ENCODE data around the gene AEBP2.

DNA sequence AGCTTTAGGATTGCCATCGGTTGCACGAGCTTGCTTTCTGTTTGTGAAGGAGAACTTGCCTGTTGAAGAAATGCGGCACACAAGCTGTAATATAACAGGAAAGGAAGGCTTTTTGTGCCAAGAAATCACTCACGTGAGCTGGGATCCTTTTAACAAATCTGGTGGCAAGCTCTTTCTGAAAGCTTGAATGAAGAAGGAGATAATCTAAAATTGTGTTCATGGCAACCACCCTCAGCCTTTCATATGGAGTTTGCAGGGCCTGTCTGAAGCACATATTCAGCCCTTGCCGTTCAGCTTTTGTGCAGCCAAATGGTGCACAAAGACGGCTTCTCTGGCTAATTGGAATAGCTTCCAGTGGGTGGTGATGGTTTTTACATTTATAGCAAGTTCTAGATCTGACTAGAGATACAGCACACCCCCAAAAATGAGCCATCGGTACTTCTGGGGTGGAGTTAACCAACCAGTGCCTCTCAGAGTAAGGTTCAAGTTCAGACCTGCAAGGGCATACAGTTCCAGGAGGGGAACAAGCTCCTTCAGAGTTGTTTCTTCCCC lies 107.4 kb downstream of the AEBP2 start:
- TF ChIP-seq EZH2 (IDR thresholded peaks at IDR 0.05; ENCODE audit: low read length) = no peak
- TF ChIP-seq, protein P1, sequence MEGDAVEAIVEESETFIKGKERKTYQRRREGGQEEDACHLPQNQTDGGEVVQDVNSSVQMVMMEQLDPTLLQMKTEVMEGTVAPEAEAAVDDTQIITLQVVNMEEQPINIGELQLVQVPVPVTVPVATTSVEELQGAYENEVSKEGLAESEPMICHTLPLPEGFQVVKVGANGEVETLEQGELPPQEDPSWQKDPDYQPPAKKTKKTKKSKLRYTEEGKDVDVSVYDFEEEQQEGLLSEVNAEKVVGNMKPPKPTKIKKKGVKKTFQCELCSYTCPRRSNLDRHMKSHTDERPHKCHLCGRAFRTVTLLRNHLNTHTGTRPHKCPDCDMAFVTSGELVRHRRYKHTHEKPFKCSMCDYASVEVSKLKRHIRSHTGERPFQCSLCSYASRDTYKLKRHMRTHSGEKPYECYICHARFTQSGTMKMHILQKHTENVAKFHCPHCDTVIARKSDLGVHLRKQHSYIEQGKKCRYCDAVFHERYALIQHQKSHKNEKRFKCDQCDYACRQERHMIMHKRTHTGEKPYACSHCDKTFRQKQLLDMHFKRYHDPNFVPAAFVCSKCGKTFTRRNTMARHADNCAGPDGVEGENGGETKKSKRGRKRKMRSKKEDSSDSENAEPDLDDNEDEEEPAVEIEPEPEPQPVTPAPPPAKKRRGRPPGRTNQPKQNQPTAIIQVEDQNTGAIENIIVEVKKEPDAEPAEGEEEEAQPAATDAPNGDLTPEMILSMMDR (optimal IDR thresholded peaks at IDR 0.05 in 1 of 3, IDR thresholded peaks at IDR 0.05 in 1 of 3, conservative IDR thresholded peaks at IDR 0.05 in 1 of 3; ENCODE audit: extremely low read depth in 1 of 3, insufficient read depth in 2 of 3, low read length in 3 of 3) = no peak
